Upper lobe of left lung (tissue), 4 donors: Measurements from ENCODE around the gene PRSS57.

ENCODE experiments used
- CTCF ChIP-seq, 6 experiments: fragments of 450-650 bp in 4 of 6; fragments of 200-600 bp in 2 of 6; sonication (generic) in 2 of 6; IDR thresholded peaks; one replicate each; pipeline ENCODE4 v1.5.1; 2016 to 2019; ENCODE audit warnings: antibody characterized with exemption in 6 of 6
- EP300 ChIP-seq, 4 donors: sonication (generic); formaldehyde crosslinking; IDR thresholded peaks; one replicate each; pipeline ENCODE4 v1.5.1; 2017; ENCODE audit warnings: antibody characterized with exemption in 4 of 4, control low read depth in 2 of 4
- POLR2A ChIP-seq, 4 donors: fragments of 450-650 bp; IDR thresholded peaks; one replicate each; pipeline ENCODE4 v1.5.1; 2016 to 2017; ENCODE audit warnings: antibody characterized with exemption in 4 of 4, mild to moderate bottlenecking in 2 of 4
- POLR2AphosphoS5 ChIP-seq, 2 donors: sonication (generic); formaldehyde crosslinking; IDR thresholded peaks; one replicate each; pipeline ENCODE4 v1.5.1; 2017; ENCODE audit warnings: antibody characterized with exemption in 2 of 2

GRCh38 chr19:676339-677105 is 18.7 kb downstream of the PRSS57 start, which contains the start of gene FSTL3:
- no peak for TF ChIP-seq CTCF (IDR thresholded peaks at IDR 0.05)
- TF ChIP-seq POLR2AphosphoS5 (IDR thresholded peaks at IDR 0.05), result peak; percentile 55 to 62
- TF ChIP-seq POLR2A (IDR thresholded peaks at IDR 0.05), result peak in 1 of 4 donors; percentile 40
- no peak for TF ChIP-seq EP300 (IDR thresholded peaks at IDR 0.05)
